GM12872 (cell line): ENCODE results near the gene TMF1.

Source experiments
- CTCF ChIP-seq: IDR thresholded peaks from 3 replicates; pipeline ENCODE4 v1.5.1; 2011; ENCODE audit warnings: low read depth, mild to moderate bottlenecking, low read length, moderate library complexity; ENCODE audit not compliant: insufficient read depth

TMF1 gene

GRCh38 chr3:69079269-69080159 is 27.4 kb upstream of the TMF1 start:
- TF ChIP-seq CTCF = no peak

- no peak for TF ChIP-seq CTCF
Measured at GRCh38 chr3:69072928-69073327, 20.8 kb upstream of the TMF1 start.

GRCh38 chr3:69066121-69066520 is 14.0 kb upstream of the TMF1 start:
- no peak for TF ChIP-seq CTCF

GRCh38 chr3:69065318-69065964 is 13.3 kb upstream of the TMF1 start:
- no peak for TF ChIP-seq CTCF

- no peak for TF ChIP-seq CTCF
Measured at GRCh38 chr3:69063636-69064035, 11.5 kb upstream of the TMF1 start.

GRCh38 chr3:69059688-69060087 is 7.6 kb upstream of the TMF1 start:
- no peak for TF ChIP-seq CTCF

- TF ChIP-seq CTCF = no peak
Measured at GRCh38 chr3:69058947-69059224, 6.8 kb upstream of the TMF1 start.
